Neural cell (in vitro differentiated cells): ENCODE data around the gene NINJ1. TPM values are rescaled to one million over a fixed set of nuclear protein-coding genes. Genes with fewer than 3 reads are reported as not detected.

Experiments used
- H2AFZ ChIP-seq: fragments of 200-600, 300-800 bp; sonication (generic), shearing (Covaris generic); 2 replicates; pipeline ENCODE4 v1.6.0; 2014; ENCODE audit warnings: low read depth, mild to moderate bottlenecking, antibody characterized with exemption, low read length, moderate library complexity
- H3F3A ChIP-seq: fragments of 200-600 bp; shearing (Covaris generic); 2 replicates; pipeline ENCODE4 v1.6.1; 2016; ENCODE audit warnings: mild to moderate bottlenecking, moderate library complexity, mixed read lengths, antibody characterized with exemption, low read length; ENCODE audit not compliant: insufficient read depth, poor library complexity, severe bottlenecking
- H3K27ac ChIP-seq: fragments of 200-600, 300-800 bp; sonication (generic), shearing (Covaris generic); 2 replicates; pipeline ENCODE4 v1.5.1; 2014; ENCODE audit warnings: mild to moderate bottlenecking, low read length, moderate library complexity
- H3K27me3 ChIP-seq: fragments of 300-800, 200-600 bp; sonication (generic), shearing (Covaris generic); 2 replicates; pipeline ENCODE4 v1.6.0; 2014; ENCODE audit warnings: mild to moderate bottlenecking, low read depth, low read length, moderate library complexity; ENCODE audit not compliant: insufficient read depth
- H3K36me3 ChIP-seq: fragments of 300-800, 200-600 bp; sonication (generic), shearing (Covaris generic); 2 replicates; pipeline ENCODE4 v1.5.1; 2014; ENCODE audit warnings: mild to moderate bottlenecking, antibody characterized with exemption, low read length, moderate library complexity; ENCODE audit not compliant: insufficient read depth
- H3K4me2 ChIP-seq: fragments of 300-800, 200-600 bp; sonication (generic), shearing (Covaris generic); 2 replicates; pipeline ENCODE4 v1.6.0; 2014; ENCODE audit warnings: mild to moderate bottlenecking, low read length
- H3K4me3 ChIP-seq: fragments of 300-800, 200-600 bp; sonication (generic), shearing (Covaris generic); 2 replicates; pipeline ENCODE4 v1.5.1; 2014; ENCODE audit warnings: mild to moderate bottlenecking, low read length, moderate library complexity
- H3K79me2 ChIP-seq: fragments of 200-600 bp; shearing (Covaris generic); replicated peaks from 2 replicates; pipeline ENCODE4 v1.6.0; 2014; ENCODE audit warnings: mild to moderate bottlenecking, low read length, moderate library complexity; ENCODE audit not compliant: insufficient read depth
- H3K9ac ChIP-seq: fragments of 300-800, 200-600 bp; sonication (generic), shearing (Covaris generic); 2 replicates; pipeline ENCODE4 v1.6.1; 2016; ENCODE audit warnings: mild to moderate bottlenecking, low read length, mixed read lengths
- H3K9me2 ChIP-seq: fragments of 200-600 bp; shearing (Covaris generic); 2 replicates; pipeline ENCODE4 v1.6.1; 2016; ENCODE audit warnings: mild to moderate bottlenecking, low read length, mixed read lengths; ENCODE audit not compliant: insufficient read depth
- H3K9me3 ChIP-seq: fragments of 200-600, 300-800 bp; sonication (generic), shearing (Covaris generic); 2 replicates; pipeline ENCODE4 v1.6.1; 2016; ENCODE audit warnings: mild to moderate bottlenecking, mixed run types, low read length, moderate library complexity, mixed read lengths
- H4K20me1 ChIP-seq: fragments of 200-600 bp; shearing (Covaris generic); 2 replicates; pipeline ENCODE4 v1.6.1; 2016; ENCODE audit warnings: mild to moderate bottlenecking, mixed run types; ENCODE audit not compliant: insufficient read depth
- EP300 ChIP-seq: fragments of 450-650 bp; conservative IDR thresholded peaks from 2 replicates; pipeline ENCODE4 v1.6.1; 2014; ENCODE audit warnings: antibody characterized with exemption, mild to moderate bottlenecking, moderate library complexity; ENCODE audit not compliant: poor library complexity, severe bottlenecking
- EZH2 ChIP-seq: fragments of 200-600, 300-800 bp; shearing (Covaris generic), sonication (generic); IDR thresholded peaks from 2 replicates; pipeline ENCODE4 v1.6.1; 2014; ENCODE audit warnings: antibody characterized with exemption, low read length, borderline replicate concordance, mild to moderate bottlenecking; ENCODE audit not compliant: insufficient read depth, poor library complexity, severe bottlenecking
- MXI1 ChIP-seq: fragments of 450-650 bp; conservative IDR thresholded peaks from 2 replicates; pipeline ENCODE4 v1.6.1; 2014; ENCODE audit warnings: antibody characterized with exemption, mild to moderate bottlenecking; ENCODE audit not compliant: poor library complexity, severe bottlenecking
- POLR2AphosphoS5 ChIP-seq: IDR thresholded peaks from 2 replicates; pipeline ENCODE4 v1.6.1; 2012
- RAD21 ChIP-seq: fragments of 450-650 bp; conservative IDR thresholded peaks from 2 replicates; pipeline ENCODE4 v1.6.1; 2014; ENCODE audit warnings: antibody characterized with exemption, mild to moderate bottlenecking, moderate library complexity
- REST ChIP-seq: IDR thresholded peaks from 2 replicates; pipeline ENCODE4 v1.6.1; 2012; ENCODE audit warnings: borderline replicate concordance
- SMC3 ChIP-seq: fragments of 450-650 bp; conservative IDR thresholded peaks from 2 replicates; pipeline ENCODE4 v1.6.1; 2014; ENCODE audit warnings: antibody characterized with exemption, mild to moderate bottlenecking, moderate library complexity; ENCODE audit not compliant: poor library complexity
- TAF1 ChIP-seq: IDR thresholded peaks from 2 replicates; pipeline ENCODE4 v1.6.1; 2012; ENCODE audit warnings: low read depth
- polyA plus RNA-seq: library from polyadenylated mRNA; depleted of rRNA; stranded (reverse); fragments of >200 nt; gene quantifications from 2 replicates; pipeline ENCODE4 v1.2.3, GENCODE V29; 2014
- TF ChIP-seq, protein P1 (sequence below): fragments of 450-650 bp; IDR thresholded peaks from 2 replicates; pipeline ENCODE4 v1.5.1; 2014; ENCODE audit warnings: antibody characterized with exemption, mild to moderate bottlenecking, moderate library complexity; ENCODE audit not compliant: poor library complexity, severe bottlenecking

The NINJ1 gene
- polyA plus RNA-seq, 1 donor from 2014 or later: 2.7 TPM

DNA sequence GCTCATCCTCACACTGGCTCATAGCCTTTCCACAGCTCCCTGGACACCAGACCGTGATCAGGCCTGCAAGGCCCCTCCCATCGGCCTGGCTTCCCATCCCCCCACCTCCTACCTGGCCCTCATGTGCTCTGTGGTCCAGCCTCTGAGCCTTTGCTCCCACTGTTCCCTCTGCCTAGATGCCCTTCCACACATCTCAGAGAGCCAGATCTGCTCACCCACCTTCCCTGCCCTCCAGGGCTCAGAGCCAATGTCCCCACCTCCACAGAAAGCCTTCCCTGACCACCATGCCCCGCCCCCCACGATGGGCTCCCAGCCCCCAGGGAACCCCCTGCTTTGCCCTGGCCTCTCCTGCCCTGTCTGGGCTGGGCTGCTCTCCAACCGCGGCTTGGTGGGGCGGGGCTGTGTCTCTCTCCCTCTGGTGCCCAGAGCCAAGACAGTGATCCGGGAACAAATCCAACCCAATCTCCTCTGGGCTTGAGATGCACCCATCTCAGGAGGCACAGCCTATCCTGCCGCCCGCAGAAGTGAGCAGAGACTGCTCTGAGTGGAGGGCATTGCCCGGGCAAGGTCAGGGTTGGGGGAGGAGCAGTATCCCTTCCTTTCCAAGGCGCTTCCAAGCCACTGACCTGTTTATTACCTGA, 1.6 kb downstream of the NINJ1 start:
- Histone ChIP-seq H3K36me3 (no peaks in the 10 kb centered on the region), H3F3A (no peaks in the 10 kb centered on the region), H4K20me1 (no peaks in the 10 kb centered on the region), H3K4me3 (no peak overlapping the region), H2AFZ (no peak overlapping the region), H3K27ac (no peak overlapping the region), H3K9me2 (no peaks in the 10 kb centered on the region), H3K9me3 (no peaks in the 10 kb centered on the region), H3K4me2 (no peak overlapping the region), H3K79me2 (no peaks in the 10 kb centered on the region), H3K9ac (no peak overlapping the region), H3K27me3 (no peaks in the 10 kb centered on the region)
- TF ChIP-seq TAF1 (no peak), RAD21 (no peak), EZH2 (no peak), EP300 (no peak), POLR2AphosphoS5 (no peak), SMC3 (no peak), REST (no peak), MXI1 (no peak)
- TF ChIP-seq, protein P1, sequence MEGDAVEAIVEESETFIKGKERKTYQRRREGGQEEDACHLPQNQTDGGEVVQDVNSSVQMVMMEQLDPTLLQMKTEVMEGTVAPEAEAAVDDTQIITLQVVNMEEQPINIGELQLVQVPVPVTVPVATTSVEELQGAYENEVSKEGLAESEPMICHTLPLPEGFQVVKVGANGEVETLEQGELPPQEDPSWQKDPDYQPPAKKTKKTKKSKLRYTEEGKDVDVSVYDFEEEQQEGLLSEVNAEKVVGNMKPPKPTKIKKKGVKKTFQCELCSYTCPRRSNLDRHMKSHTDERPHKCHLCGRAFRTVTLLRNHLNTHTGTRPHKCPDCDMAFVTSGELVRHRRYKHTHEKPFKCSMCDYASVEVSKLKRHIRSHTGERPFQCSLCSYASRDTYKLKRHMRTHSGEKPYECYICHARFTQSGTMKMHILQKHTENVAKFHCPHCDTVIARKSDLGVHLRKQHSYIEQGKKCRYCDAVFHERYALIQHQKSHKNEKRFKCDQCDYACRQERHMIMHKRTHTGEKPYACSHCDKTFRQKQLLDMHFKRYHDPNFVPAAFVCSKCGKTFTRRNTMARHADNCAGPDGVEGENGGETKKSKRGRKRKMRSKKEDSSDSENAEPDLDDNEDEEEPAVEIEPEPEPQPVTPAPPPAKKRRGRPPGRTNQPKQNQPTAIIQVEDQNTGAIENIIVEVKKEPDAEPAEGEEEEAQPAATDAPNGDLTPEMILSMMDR: no peak

DNA sequence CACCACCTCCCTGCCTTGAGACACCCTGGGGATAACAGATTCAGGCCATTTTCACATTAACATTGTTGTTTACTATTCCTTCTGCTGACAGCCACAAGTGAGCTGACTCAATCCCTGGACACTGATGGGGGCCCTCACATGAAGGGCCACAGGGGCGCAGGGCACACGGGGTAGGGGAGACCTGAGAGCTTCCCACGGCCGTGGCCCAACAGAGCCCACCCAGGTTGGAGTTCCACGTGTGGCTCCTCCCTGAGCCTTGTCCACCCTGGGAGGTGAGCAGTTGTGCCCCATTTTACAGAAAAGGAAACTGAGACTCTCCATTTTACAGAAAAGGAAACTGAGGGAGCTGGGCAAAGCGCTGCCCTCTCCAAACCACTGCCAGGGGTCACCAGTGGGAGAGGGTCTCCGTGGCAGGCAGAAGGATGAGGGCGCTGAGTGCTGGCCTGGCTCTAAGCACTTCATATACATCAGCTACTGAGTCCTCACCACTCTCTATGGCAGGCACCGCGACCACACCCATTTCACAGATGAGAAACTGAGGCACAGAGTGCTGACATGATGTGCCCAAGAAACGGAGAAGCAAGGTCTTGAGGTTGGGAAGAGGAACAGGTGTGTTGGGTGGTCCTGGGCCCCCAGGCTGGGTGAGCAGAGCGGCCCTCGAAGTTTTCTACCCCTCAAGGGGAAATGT, 2.3 kb downstream of the NINJ1 start:
- H3K9me2 ChIP-seq: no peaks in the 10 kb centered on the region
- no peaks in the 10 kb centered on the region for H3F3A ChIP-seq
- H3K4me3 ChIP-seq: no peak overlapping the region
- H3K9me3 ChIP-seq: no peaks in the 10 kb centered on the region
- no peak overlapping the region for H3K27ac ChIP-seq
- H4K20me1 ChIP-seq: no peaks in the 10 kb centered on the region
- no peaks in the 10 kb centered on the region for H3K36me3 ChIP-seq
- no peaks in the 10 kb centered on the region for H3K79me2 ChIP-seq
- no peak overlapping the region for H3K9ac ChIP-seq
- H3K27me3 ChIP-seq: no peaks in the 10 kb centered on the region
- no peak overlapping the region for H2AFZ ChIP-seq
- H3K4me2 ChIP-seq: no peak overlapping the region
- TF ChIP-seq REST: no peak
- no peak for TF ChIP-seq SMC3
